ENCODE measurements around the gene TBC1D16. TPM values are rescaled to one million over a fixed set of nuclear protein-coding genes. Genes with fewer than 3 reads are reported as not detected.

TBC1D16 gene
- total RNA-seq, 1 experiment from 2014 or later: 96.1 TPM

DNA sequence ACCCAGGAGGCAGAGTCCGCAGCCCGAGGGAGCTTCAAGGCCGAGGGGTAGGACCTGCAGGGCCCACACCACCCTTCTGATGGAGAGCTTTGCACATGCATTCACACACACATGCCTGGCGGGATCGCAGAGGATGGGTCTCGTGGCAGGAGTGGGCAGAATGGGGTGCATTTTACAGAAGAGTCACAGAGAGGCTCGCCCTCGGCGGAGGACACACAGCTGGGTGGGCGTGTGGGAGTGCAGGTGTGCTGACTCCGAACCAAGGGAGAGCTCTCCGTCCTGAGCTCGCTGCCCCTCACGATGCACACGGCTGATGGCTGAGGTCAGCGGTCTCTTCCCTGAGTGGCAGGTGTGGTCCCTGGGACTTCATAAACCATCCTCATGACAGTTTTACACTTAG is 99.6 kb downstream of the TBC1D16 start (continued):
- TF ChIP-seq ZNF281 (CRISPR knock-in tag; IDR thresholded peaks at IDR 0.05) (no peak), ELF4 (CRISPR knock-in tag; IDR thresholded peaks at IDR 0.05; ENCODE audit: low read depth) (no peak), ZNF121 (CRISPR knock-in tag; IDR thresholded peaks at IDR 0.05) (no peak), CBFB (CRISPR knock-in tag; IDR thresholded peaks at IDR 0.05; ENCODE audit: low read depth) (no peak), NFYB (CRISPR knock-in tag; conservative IDR thresholded peaks at IDR 0.05; ENCODE audit: low read depth) (no peak), SOX15 (CRISPR knock-in tag; IDR thresholded peaks at IDR 0.05) (no peak), FOXP1 (CRISPR knock-in tag; IDR thresholded peaks at IDR 0.05; ENCODE audit: borderline replicate concordance) (no peak), TP53 (CRISPR knock-in tag; IDR thresholded peaks at IDR 0.05) (no peak), ZNF532 (CRISPR knock-in tag; IDR thresholded peaks at IDR 0.05; ENCODE audit: borderline replicate concordance) (no peak)

- no peak overlapping the region for H3K4me3 Mint-ChIP-seq
- ChIA-PET CTCF (interaction anchor here (0.9 to 4.9 kb wide), 12 partner anchors 12 to 194 kb away, joined by 3 to 22 read pairs (median 4); no protein-coding TSS in a partner anchor), POLR2A (no interaction called here)
- peak; percentile 4; the same call in 1 of the 2 replicates for ATAC-seq
- peaks cover 77% of the 10 kb centered on the region for H3K4me1 Mint-ChIP-seq
- no peaks in the 10 kb centered on the region for H3K9me3 Mint-ChIP-seq
- peak; percentile 39 for DNase-seq (ENCODE audit: low spot score)
- no peaks in the 10 kb centered on the region; the same call in 1 of the 2 replicates for H3K27me3 Mint-ChIP-seq (ENCODE audit: low read depth)
- TF ChIP-seq, protein P1, sequence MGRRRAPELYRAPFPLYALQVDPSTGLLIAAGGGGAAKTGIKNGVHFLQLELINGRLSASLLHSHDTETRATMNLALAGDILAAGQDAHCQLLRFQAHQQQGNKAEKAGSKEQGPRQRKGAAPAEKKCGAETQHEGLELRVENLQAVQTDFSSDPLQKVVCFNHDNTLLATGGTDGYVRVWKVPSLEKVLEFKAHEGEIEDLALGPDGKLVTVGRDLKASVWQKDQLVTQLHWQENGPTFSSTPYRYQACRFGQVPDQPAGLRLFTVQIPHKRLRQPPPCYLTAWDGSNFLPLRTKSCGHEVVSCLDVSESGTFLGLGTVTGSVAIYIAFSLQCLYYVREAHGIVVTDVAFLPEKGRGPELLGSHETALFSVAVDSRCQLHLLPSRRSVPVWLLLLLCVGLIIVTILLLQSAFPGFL (CRISPR knock-in tag; IDR thresholded peaks at IDR 0.05; ENCODE audit: borderline replicate concordance): no peak
- H3K27ac Mint-ChIP-seq: peak overlapping the region; percentile 41; the same call in 1 of the 2 replicates
- H3K36me3 Mint-ChIP-seq: peaks cover 11% of the 10 kb centered on the region
Observed at GRCh38 chr17:79935197-79935885, 100.3 kb downstream of the TBC1D16 start.

- Mint-ChIP-seq H3K4me1 (peaks cover 77% of the 10 kb centered on the region), H3K27me3 (ENCODE audit: low read depth) (no peaks in the 10 kb centered on the region; the same call in 1 of the 2 replicates), H3K9me3 (no peaks in the 10 kb centered on the region), H3K4me3 (no peak overlapping the region), H3K36me3 (peaks cover 4% of the 10 kb centered on the region), H3K27ac (peak overlapping the region; percentile 49; the same call in 1 of the 2 replicates)
- POLR2A ChIA-PET: no interaction called here
- DNase-seq (ENCODE audit: low spot score) (no peak), ATAC-seq (no peak)
- CTCF ChIA-PET: interaction anchor here (0.6 to 4.9 kb wide), 8 partner anchors 11 to 126 kb away, joined by 3 to 22 read pairs (median 4); no protein-coding TSS in a partner anchor
- no peak for TF ChIP-seq ZNF671 (CRISPR knock-in tag; IDR thresholded peaks at IDR 0.05)
- TF ChIP-seq, protein P2, sequence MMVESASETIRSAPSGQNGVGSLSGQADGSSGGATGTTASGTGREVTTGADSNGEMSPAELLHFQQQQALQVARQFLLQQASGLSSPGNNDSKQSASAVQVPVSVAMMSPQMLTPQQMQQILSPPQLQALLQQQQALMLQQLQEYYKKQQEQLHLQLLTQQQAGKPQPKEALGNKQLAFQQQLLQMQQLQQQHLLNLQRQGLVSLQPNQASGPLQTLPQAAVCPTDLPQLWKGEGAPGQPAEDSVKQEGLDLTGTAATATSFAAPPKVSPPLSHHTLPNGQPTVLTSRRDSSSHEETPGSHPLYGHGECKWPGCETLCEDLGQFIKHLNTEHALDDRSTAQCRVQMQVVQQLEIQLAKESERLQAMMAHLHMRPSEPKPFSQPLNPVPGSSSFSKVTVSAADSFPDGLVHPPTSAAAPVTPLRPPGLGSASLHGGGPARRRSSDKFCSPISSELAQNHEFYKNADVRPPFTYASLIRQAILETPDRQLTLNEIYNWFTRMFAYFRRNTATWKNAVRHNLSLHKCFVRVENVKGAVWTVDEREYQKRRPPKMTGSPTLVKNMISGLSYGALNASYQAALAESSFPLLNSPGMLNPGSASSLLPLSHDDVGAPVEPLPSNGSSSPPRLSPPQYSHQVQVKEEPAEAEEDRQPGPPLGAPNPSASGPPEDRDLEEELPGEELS (CRISPR knock-in tag; IDR thresholded peaks at IDR 0.05): no peak
- no peak for TF ChIP-seq ZNF263 (CRISPR knock-in tag; IDR thresholded peaks at IDR 0.05; ENCODE audit: low read depth)
- TF ChIP-seq GRHL2 (CRISPR knock-in tag; IDR thresholded peaks at IDR 0.05; ENCODE audit: insufficient replicate concordance, severe bottlenecking): no peak
- TF ChIP-seq CDX4 (CRISPR knock-in tag; IDR thresholded peaks at IDR 0.05; ENCODE audit: borderline replicate concordance): no peak
- TF ChIP-seq E2F4 (CRISPR knock-in tag; IDR thresholded peaks at IDR 0.05; ENCODE audit: borderline replicate concordance, low read depth): no peak
- no peak for TF ChIP-seq MAX (CRISPR knock-in tag; IDR thresholded peaks at IDR 0.05)
- TF ChIP-seq NFATC4 (CRISPR knock-in tag; IDR thresholded peaks at IDR 0.05): no peak
Observed at GRCh38 chr17:79934653-79934970, 101.1 kb downstream of the TBC1D16 start.
